ENCODE data around the gene TSC2. TPM values are rescaled to one million over a fixed set of nuclear protein-coding genes. Genes with fewer than 3 reads are reported as not detected.

The TSC2 gene
- total and polyA plus RNA-seq, 2 of the 13 experiments (the other 11 are each of a cell fraction or from before 2014, with no cell fraction given): 19.6 to 40.4 TPM

- no peak for ATAC-seq
- WGBS (ENCODE audit: low lambda C conversion rate): 97% methylated on average over 13 of the region's 35 CpGs
- ChIA-PET POLR2A (no interaction called here), CTCF (ENCODE audit: low intra/inter-chr PET ratio, low total read pairs) (no interaction called here)
- intact Hi-C loops (cut with micrococcal nuclease; ENCODE audit: unreplicated experiment) (no loop called here), in situ Hi-C loops (cut with HindIII; ENCODE audit: extremely low pct_ligation_motif_present, low pct_unique_long_range_greater_than_20kb) (loop anchor here (10.0 kb wide), 1 partner anchor 63 kb away; the partner anchor contains the start of gene RAB26)
- no peak overlapping the region for H3K4me3 ChIP-seq (replicated peaks in 1 of 3; ENCODE audit: insufficient read depth in 1 of 3, low read depth in 2 of 3, low read length in 3 of 3)
- no peak for DNase-seq (ENCODE audit: low spot score)
- no peak overlapping the region for H3K9ac ChIP-seq (ENCODE audit: insufficient read depth, low read depth, low read length)
- H3K27ac ChIP-seq (ENCODE audit: extremely low read length, insufficient read depth, low read length): no peak overlapping the region
- no TSS peak for BruUV-seq (replicated peaks)
- no peaks in the 10 kb centered on the region for H3K9me3 ChIP-seq (ENCODE audit: low read length)
- no peaks in the 10 kb centered on the region for H3K79me2 ChIP-seq (ENCODE audit: insufficient read depth, low read length)
- no peak for FAIRE-seq
- H2AFZ ChIP-seq (ENCODE audit: low read length): no peak overlapping the region
- H3K36me3 ChIP-seq (replicated peaks in 1 of 2; ENCODE audit: control insufficient read depth in 1 of 2, insufficient read depth in 2 of 2, low read length in 2 of 2): peaks cover 12 to 17% of the 10 kb centered on the region in 2 experiments; a peak in 2 of 5 replicates
- H3K4me1 ChIP-seq (ENCODE audit: insufficient read depth, low read length): no peaks in the 10 kb centered on the region
- TF ChIP-seq SMC3 (IDR thresholded peaks at IDR 0.05; ENCODE audit: low read length): no peak
- TF ChIP-seq AGO2 (optimal IDR thresholded peaks at IDR 0.05; ENCODE audit: low read depth, low read length): peak; percentile 8
- TF ChIP-seq ZNF326 (CRISPR knock-in tag; IDR thresholded peaks at IDR 0.05; ENCODE audit: borderline replicate concordance): no peak
- no peak overlapping the region for H3K4me2 ChIP-seq (ENCODE audit: low read depth, low read length)
- no peaks in the 10 kb centered on the region for H3K27me3 ChIP-seq (ENCODE audit: control insufficient read depth in 1 of 2, insufficient read depth in 2 of 2, low read length in 2 of 2)
- no peaks in the 10 kb centered on the region for H4K20me1 ChIP-seq (ENCODE audit: insufficient read depth, low read length)
Observed at GRCh38 chr16:2081201-2082084, 33.7 kb downstream of the TSC2 start.

- no peaks in the 10 kb centered on the region for H3K4me1 ChIP-seq (ENCODE audit: insufficient read depth, low read length)
- H3K4me2 ChIP-seq (ENCODE audit: low read depth, low read length): no peak overlapping the region
- CTCF ChIA-PET (ENCODE audit: low intra/inter-chr PET ratio, low total read pairs): no interaction called here
- no peak overlapping the region for H2AFZ ChIP-seq (ENCODE audit: low read length)
- peaks cover 12 to 19% of the 10 kb centered on the region in 2 experiments; a peak in 2 of 5 replicates for H3K36me3 ChIP-seq (replicated peaks in 1 of 2; ENCODE audit: control insufficient read depth in 1 of 2, insufficient read depth in 2 of 2, low read length in 2 of 2)
- H3K27me3 ChIP-seq (ENCODE audit: control insufficient read depth in 1 of 2, insufficient read depth in 2 of 2, low read length in 2 of 2): no peaks in the 10 kb centered on the region
- WGBS (ENCODE audit: low lambda C conversion rate): 95% methylated on average over 19 of the region's 32 CpGs
- H3K4me3 ChIP-seq (replicated peaks in 1 of 3; ENCODE audit: insufficient read depth in 1 of 3, low read depth in 2 of 3, low read length in 3 of 3): no peak overlapping the region
- no peaks in the 10 kb centered on the region for H4K20me1 ChIP-seq (ENCODE audit: insufficient read depth, low read length)
- POLR2A ChIA-PET: no interaction called here
- intact Hi-C loops (cut with micrococcal nuclease; ENCODE audit: unreplicated experiment): no loop called here
- FAIRE-seq (no peak), DNase-seq (ENCODE audit: low spot score) (no peak), ATAC-seq (no peak)
- in situ Hi-C loops (cut with HindIII; ENCODE audit: extremely low pct_ligation_motif_present, low pct_unique_long_range_greater_than_20kb): loop anchor here (10.0 kb wide), 1 partner anchor 62 kb away; the partner anchor contains the start of gene RAB26
- H3K9me3 ChIP-seq (ENCODE audit: low read length): no peaks in the 10 kb centered on the region
- TF ChIP-seq ZNF607 (CRISPR knock-in tag; IDR thresholded peaks at IDR 0.05; ENCODE audit: borderline replicate concordance) (no peak), ZNF281 (CRISPR knock-in tag; IDR thresholded peaks at IDR 0.05; ENCODE audit: borderline replicate concordance) (no peak), DNMT1 (CRISPR knock-in tag; IDR thresholded peaks at IDR 0.05) (no peak), ZBTB33 (CRISPR knock-in tag; IDR thresholded peaks at IDR 0.05) (peak; percentile 59)
- no TSS peak for BruUV-seq (replicated peaks)
- H3K9ac ChIP-seq (ENCODE audit: insufficient read depth, low read depth, low read length): no peak overlapping the region
- no peak overlapping the region for H3K27ac ChIP-seq (ENCODE audit: extremely low read length, insufficient read depth, low read length)
- no peaks in the 10 kb centered on the region for H3K79me2 ChIP-seq (ENCODE audit: insufficient read depth, low read length)
Observed at GRCh38 chr16:2082171-2082982, 34.6 kb downstream of the TSC2 start.
